COLO668 (cell line): ENCODE measurements around the gene SEPTIN11.

Experiments used
- DNase-seq: peaks from one replicate; lab custom pipeline; 2025; ENCODE audit not compliant: unreplicated experiment; lab: John Stamatoyannopoulos, UW

The SEPTIN11 gene

DNA sequence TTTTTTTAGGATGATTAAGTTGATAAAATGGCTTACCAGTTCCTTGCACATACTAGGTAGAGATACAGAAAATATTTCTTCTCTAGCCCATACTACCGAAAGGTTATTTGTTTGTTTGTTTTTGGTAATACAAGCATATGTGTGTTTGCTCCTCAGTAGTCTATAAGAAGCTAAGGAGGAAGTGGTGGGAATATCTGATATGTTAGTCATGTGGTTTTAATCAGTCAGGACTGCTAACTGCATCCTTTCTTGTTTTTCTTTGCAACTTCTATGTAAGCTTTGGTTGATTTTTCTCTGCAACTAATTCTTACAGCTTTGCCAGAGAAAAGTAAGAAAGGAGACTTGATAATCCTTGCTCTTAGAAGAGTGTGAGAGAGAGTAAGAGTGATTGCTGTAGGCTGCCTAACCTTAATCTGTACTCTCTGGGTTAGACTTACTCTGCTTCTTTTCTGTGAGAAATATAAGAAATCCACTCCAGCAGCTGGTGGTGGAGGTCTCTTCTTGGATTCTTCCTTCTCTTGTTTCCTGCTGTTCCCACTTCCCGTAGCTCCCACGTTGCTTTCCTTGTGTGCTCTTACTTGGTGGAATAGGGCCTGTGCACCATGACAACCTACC, 28.3 kb downstream of the SEPTIN11 start:
- no peak for DNase-seq

DNA sequence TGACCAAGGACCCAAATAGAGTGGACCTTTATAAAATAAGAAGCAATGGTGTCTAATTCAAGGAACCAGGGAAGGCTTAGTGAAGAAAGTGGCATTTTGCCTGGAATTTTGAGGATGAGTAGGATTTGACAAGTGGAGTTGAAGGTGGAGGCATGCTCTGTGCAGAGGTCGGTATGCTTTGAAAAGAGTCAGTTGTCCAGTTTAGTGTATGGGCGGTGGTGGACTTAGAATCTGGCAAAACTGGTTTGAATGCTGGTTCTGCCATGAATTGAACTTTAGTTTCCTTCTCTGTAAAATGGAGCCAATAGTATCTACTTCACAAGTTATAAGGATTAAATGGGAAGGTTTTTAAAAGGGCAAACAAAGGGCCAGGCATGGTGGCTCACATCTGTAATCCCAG, 29.7 kb downstream of the SEPTIN11 start:
- DNase-seq, result no peak

DNA sequence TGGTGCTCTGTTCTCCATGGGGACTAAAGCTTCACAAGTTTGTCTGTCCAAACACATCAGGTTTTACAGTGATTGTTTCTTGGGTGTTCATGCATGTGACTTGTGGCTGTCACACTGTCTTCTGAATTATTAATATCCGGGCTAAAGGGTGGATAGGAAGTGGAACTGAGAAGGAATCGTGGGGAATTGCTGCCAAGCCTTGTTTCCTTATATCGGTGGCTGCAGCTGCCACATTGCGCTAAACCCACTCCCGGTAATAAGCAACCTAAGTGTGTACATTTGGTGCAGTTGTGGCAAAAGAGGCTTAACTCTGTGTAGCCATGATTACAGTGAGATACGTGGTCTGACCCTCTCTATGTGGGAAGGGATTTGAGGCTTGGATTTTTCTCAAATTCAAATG, 30.7 kb downstream of the SEPTIN11 start:
- peak; percentile 15 for DNase-seq

DNA sequence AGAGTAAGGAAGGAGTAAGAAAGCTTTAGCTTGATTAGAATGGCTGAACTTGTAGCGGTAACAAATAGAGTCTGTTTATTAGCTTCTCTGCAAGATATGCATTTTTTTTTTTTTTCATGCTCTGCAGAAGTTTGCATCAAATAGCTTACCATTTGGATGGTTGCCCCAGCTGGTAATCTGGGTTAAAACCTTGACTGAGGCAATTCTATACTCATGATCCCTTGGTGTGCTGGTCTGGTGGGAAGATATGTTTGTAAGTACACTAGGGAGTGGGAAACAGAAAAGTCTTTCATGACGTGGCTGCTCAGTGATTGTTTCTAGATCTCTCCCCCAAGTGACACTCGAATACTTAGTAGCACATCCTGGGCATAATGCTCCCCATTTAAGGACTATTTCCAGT, 32.1 kb downstream of the SEPTIN11 start:
- DNase-seq, result no peak

DNA sequence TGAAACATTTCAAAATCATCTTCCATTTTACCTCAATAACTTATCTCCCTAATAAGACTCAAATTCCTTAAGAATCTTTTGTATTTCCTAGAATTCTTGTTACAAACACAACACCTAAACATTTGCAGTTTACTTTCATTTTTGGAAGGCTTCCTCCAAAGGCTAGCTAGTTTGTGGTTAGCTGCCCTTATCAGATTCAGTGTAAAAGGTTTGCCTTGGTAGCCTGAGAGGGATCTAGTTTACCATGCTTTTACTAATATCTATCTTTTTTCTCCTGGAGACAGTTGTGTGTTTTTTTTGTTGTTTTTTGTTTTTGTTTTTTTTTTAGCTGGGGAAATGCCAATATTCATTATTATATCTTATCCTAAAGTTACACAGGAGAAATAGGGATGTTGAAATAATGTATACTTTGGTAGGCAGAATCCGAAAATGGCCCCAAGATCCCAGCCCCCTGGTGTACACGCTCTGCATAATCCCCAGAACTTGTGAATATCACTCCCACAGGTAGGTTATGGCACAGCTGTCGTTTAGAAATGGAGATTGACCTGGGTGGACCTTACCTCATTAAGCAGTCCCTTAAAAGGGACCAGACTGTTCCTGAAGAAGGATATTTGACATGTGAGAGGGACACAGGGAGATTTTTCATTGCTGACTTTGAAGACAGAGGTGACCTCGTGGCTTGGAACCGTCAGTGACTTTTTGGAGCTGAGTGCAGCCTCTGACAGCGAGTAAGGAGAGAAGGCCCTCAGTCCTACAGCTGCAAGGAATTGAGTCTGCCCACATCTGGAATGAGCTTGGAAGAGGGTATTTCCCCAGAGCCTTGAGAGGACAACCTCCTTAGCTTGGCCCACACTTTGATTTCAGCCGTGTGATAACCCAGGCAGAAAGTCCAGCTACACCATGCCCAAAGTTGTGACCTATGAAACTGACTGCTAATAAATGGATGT, 33.4 kb downstream of the SEPTIN11 start:
- DNase-seq, result no peak

DNA sequence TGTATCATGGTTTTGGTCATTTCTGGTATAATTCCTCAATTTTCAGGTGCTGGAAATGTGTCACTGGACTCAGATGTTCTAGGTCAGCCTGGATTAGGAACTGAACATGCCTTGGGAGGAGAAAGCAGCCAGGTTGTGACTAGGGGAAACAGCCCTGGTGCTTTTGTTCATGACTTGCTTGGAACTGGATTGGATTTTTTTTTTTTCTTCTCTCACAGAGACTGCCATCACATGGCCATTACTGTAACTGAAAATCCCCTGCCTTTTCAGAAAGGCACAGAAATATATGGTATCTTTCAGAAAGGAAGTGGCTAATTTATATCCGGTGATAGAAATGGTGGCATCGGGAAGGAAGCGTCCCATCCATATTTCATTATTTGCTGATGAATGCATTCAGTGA, 34.6 kb downstream of the SEPTIN11 start:
- DNase-seq, result no peak

DNA sequence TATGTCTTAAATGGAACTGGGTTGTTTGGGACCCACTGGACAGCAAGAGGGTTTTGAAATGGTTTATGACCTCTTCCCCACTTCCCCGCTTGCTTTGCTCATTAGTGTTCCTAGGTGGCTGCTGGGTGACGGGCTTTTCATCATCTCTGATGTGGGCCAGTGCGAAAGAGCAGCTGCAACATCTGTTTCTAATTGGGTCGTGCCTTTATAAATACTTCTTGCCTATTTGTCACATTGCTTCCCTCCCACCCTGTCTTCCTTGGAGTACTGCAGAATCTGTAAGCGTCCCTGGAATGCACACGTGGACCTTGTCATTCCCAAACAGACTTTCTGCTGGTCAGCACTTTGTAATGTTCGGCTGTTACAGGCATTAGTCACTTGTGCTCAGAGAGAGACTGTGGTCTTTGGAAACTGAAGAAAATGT, 35.2 kb downstream of the SEPTIN11 start:
- no peak for DNase-seq

DNA sequence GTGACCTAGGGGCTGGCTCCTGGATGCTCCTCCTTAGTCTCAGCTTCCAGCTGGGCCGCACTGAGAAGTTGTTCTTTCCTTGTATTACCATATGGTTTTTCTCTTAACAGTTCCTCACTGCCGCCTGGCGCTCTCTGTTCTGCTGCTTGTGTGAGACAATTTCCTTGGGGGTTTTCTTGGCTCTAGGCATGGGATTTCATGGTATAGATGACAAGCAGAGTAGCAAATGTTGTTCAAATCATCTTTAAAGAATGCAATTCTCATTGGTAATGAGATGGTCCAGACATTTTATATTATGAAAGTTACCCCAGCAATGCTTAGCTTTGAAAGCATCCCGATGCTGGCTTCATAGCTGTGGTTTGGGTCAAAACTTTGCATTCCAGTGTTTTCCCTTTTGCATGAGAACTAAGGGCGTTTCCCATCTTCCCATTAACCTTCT, 37.6 kb downstream of the SEPTIN11 start:
- no peak for DNase-seq

DNA sequence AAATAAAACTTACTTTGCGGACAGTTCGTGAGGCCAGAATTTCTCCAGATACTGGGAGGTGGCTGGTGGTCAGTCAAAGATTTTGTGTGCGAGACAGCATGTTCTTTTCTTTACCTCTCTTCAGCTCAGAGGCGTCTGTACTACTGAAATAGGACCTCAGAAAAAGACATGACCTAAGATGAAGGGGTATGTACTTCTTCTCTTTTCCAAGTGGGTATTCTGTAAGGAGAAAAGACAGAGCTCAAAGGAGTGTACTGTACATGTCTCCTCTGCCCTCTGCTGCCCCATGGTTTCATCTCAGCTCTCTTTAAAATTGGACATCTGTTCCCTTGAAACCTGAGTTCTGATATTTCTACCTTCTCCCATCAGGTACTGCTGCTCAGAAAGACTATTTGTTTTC, 38.1 kb downstream of the SEPTIN11 start:
- no peak for DNase-seq

DNA sequence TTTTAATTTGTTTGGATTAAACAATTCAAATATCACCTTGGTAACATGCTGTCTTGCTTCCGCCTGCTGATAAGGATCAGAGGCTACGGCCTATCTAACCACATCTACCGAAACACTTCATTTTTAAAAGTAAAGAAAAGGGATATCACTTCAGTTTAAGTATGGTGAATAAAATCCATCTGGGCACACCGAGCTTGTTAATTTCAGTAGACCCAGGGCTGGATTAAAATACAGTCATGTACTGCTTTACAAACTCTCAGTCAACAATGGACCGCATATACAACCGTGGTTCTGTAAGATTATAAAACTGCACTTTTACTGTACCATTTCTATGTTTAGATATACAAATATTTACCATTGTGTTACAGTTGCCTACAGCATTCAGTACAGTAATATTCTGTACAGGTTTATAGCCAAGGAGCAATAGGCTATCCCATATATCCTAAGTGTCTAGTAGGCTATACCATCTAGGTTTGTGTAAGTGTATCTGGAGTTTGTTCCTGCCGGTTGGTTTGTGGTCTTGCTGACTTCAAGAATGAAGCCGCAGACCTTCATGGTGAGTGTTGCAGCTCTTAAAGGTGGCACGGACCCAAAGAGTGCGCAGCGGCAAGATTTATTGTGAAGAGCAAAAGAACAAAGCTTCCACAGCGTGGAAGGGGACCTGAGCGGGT, 40.0 kb downstream of the SEPTIN11 start:
- DNase-seq, result no peak

DNA sequence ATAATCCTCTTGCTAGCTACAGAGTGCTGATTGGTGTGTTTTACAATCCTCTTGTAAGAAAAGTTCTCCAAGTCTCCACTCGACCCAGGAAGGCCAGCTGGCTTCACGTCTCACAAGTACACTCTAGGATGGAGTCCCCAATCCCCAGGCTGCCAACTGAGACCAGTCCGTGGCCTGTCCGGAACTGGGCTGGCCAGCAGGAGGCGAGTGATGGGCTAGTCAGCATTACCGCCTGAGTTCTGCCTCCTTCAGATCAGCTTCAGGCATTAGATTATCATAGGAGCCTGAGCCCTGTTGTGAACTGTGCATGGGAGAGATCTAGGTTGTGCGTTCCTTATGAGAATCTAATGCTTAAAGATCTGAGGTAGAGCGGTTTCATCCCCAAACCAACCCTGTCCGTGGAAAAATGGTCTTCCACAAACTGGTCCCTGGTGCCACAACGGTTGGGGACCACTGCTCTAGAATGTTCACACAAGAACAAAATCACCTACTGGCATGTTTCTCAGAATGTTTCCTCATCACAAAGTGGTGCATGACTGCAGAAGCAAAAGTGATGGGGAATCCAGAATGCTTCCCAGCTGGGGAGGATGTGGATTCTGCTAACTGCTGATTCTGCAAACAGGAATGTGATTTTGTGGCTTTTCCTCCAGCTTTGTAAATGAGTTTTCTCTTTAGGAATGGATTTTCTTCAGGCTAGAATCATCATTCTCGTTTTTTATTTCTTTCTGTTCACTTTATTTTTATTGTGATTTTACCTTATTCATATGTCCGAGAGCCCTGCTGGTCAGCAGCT, 40.9 kb downstream of the SEPTIN11 start:
- DNase-seq, result no peak

DNA sequence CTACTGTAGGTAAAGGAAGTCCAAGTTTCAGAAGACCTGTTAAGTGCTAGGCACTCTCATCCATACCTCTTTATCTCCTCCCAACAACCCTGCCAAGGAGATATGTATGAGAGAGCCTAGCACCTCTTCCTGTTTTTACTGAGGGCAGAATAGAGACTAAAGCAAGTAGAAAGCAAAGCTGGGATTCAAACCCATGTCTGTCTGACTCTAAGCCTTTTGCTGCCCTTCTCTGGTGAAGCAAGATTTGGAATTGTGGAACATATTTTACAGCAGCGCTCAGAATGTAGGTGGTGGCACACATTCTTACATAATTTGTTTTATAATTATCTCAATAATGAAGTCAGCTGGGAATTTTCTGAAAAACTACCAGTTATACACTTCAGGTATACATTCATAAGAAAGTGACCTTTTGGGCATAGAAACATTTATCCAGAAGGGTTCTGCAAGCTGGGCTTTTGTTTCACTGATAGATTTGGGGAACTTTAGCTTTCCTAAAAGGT, 41.7 kb downstream of the SEPTIN11 start:
- DNase-seq, result no peak

DNA sequence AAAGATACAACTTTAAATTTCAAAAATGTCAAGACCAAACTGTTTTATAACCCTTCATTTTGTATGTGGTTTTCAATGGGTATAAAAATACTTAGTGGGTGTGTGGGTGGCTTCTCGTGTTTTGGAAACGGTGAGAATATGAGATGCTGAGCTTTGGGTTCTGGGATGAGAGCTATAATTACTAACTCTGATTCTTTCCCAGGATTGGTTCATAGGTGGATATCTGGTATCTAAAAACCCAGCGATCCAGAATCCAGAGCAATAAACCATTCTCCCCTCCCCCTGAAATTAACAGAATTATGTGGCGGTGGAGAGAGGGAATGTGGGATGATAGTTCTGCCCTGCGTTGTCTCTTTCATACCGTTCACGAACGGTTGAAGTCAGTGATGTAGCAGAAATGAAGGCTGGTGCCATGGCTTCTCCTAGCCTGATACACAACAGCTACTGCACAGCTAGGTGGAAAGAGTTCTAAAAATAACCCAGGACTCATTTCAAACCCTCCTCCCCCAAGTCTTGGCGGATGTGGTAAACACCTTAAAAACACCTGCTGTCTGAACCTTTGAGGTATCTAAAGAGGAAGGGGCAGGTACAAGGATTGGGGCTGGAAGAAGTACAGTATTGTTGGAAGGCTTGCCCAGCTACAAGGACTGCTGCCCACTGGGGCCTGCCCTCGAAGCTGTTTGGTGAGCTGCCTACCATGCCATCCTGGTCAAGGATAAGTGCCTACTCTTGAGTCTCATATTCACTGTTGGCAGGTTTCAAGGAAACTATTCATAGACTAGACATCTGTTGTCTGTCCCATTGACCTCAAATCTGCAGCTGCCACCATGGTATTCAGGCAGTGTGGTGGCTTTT, 44.5 kb downstream of the SEPTIN11 start:
- peak; percentile 46 for DNase-seq

DNA sequence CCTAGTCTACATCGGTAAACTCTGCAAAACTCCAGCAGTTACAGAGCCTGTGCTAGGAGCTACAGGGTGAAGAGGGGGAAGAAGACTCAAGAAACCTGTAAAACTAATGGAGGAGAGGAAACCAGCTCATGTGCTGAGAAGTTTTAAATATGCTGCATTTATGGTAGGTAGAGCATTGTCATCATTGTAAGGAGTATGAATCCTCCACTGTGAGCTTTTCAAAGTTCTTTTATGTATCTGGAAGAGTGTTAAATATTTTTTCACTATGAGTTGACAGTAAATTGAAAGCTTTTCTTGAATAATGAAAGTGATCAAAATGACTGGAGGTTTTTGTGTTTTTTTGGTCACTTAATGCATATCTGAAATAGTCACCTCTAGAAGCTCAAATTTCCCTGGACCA, 46.2 kb downstream of the SEPTIN11 start:
- no peak for DNase-seq

DNA sequence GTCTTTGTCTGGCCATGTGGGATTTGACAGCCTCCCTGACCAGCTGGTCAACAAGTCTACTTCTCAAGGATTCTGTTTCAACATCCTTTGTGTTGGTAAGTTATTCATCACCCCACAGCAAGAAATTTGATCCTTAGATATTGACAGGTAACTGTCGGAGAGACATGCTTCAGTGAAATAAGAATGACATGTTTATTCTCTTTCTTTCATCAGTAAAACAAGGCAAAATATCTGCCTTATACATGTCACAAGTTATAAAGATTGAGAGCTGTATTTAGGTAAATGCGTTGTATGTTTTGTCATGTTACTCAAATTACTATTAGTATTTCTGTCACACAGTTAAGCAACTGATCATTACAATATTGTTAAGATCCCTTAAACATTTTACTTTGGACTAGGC, 46.9 kb downstream of the SEPTIN11 start:
- no peak for DNase-seq

DNA sequence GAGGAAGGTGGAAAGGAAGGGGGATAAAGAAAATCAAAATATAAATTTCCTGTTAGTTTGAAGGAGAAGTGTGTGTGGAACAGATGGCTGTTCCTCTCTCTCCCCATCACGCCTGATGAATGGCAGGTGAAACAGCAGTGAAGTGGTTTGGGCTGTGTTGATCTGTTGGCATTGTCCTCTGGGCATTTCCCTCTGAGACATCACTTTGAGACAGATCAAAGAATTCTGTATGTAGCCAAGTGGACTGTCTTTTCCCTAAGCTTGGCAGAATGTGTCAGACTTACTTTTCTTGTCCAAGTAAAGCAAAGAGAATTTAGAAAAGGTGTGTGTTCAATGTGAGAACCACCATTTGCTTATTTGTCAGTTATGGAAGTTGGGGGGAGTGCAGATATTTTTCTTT, 47.5 kb downstream of the SEPTIN11 start:
- DNase-seq, result peak; percentile 34

DNA sequence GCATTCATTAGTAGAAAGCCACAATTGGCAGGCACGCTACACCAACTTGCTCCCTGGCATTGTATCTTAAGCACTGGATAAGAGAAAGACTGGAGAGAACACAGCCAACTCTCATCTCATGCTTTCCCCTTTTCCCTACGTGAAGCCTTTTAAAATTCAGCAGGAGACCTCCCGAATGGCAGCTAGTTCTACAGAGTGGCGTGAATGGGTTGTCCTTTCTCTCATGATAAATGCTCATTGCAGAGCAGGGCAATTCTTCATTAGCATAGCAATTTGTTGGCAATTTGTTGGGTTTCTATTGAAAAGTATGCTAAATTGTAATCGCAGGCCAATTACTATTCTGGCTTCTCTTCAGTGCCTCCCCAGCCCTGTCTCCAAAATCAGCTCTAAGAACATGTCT, 48.0 kb downstream of the SEPTIN11 start:
- DNase-seq, result no peak

DNA sequence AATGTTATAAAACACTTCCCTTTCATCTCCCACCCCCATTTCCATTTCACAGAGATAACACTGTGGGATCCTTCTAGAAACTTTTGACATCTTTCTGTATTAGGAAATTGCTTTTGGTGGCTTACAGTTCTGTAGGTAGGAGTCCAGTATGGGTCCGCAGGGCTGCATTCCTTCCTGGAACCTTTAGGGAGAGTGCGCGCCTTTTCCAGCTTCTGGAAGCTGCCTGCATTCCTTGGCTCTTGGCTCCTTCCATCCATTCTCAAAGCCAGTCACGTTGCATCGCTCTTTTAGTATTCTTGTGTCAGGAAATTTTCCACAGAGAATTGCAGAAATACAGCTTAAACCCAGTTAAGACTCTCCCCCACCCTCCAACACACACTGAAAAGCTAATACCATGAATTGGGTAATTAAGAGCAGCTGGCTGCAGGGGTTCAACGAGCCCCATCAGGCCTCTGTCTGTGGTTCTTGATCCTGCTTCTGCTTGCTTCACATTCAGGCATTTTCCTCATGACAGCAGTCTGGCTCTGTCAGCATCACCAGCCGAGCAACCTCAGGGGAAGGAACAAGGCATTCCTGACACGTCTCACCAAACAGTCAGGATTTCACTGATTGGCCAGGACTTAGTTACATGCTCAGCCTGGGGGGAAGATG, 48.8 kb downstream of the SEPTIN11 start:
- no peak for DNase-seq
